Measurements from ENCODE around the gene GPBAR1.

Gene GPBAR1

DNA sequence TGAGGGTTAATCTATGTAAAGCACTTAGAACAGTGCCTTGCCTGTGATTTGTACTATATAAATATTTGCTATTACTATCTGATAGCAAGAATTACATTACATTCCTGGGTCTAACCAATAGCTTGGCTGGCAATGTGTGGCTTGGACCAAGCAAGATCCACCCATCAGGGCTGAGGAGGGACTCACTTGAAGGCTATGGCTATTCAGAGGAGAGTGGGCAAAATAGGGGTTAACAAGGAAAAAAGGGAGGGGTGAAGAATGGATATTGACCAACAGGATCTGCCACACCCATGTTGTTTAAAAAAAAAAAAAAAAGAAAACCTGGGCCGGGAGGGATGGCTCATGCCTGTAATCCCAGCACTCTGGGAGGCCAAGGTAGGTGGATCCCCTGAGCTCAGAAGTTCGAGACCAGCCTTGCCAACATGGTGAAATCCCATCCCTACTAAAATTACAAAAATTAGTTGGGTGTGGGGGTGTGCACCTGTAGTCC, 51.5 kb downstream of the GPBAR1 start:
- no peak for DNase-seq

DNA sequence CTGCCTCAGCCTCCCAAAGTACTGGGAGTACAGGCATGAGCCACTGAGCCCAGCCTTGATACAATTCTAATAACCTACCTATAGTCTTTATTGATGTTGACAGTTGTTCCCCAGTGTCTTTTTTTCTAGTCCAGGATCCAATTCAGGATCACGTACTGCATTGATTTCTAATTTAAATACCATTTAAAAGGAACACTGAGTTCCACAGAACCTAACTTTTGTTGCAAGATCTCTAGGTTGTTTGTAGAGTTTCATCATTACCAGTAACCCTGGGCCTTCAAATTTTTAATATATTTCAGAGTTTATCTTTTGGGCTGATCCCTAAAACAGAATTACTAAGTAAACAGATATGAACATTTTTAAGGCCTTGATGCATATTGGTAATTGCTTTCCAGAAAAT, 52.5 kb downstream of the GPBAR1 start:
- DNase-seq = no peak

Data from NCI-H1048 (cell line).